Epidermal melanocyte (primary cell): ENCODE results near the gene PRDM13.
A peak's percentile ranks its signal among the peaks of the same experiment; 100 is the strongest.
"Not testable (repeated sequence)": the region's sequence is repeated elsewhere in the genome, so short reads cannot be mapped to it uniquely, and the experiment has no call there.

Source experiments
- DNase-seq: peaks from one replicate; pipeline ENCODE4 v3.0.0; 2011; ENCODE audit warnings: low spot score; ENCODE audit not compliant: insufficient read length

Gene PRDM13

GRCh38 chr6:99606656-99607415, at the start of gene PRDM13:
Gene PRDM13 (plus strand): TSS chr6:99606833. CDS start chr6:99607035, 202 bp downstream.
- DNase-seq: no peak

GRCh38 chr6:99559057-99559456, 47.6 kb upstream of the PRDM13 start:
- no peak for DNase-seq

- no peak for DNase-seq
Measured at GRCh38 chr6:99560668-99561067, 46.0 kb upstream of the PRDM13 start.

GRCh38 chr6:99563056-99563723, 43.4 kb upstream of the PRDM13 start:
- DNase-seq: no peak

- peak; percentile 90 for DNase-seq
Measured at GRCh38 chr6:99568103-99568933, 38.3 kb upstream of the PRDM13 start, which contains the start of gene CCNC. Gene CCNC (minus strand): TSS chr6:99568660. CDS start chr6:99568527, 133 bp downstream.

- no peak for DNase-seq
Measured at GRCh38 chr6:99573980-99574617, 32.5 kb upstream of the PRDM13 start.

DNA sequence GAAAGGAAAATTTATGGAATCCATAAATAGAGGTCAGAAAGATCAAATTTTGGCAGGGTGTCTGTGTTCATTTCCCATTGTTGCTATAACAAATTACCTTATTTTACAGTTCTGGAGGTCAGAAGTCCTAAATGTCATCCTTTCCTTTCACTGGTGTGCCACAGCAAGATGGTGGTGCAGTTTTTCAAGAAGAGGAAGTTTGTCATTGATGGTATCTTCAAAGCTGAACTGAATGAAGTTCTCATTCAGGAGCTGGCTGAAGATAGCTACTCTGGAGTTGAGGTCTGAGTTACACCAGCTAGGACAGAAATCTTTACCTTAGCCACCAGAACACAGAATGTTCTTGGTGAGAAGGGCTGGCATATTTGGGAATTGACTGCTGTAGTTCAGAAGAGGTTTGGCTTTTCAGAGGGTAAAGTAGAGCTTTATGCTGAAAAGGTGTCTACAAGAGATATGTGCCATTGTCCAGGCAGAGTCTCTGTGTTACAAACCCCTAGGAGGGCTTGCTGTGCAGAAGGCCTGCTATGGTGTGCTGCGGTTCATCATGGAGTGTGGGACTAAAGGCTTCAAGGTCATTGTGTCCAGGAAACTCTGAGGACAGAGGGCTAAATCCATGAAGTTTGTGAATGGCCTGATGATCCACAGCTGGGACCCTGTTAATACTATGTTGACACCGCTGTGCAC, 30.9 kb upstream of the PRDM13 start:
- no peak for DNase-seq

- no peak for DNase-seq
Measured at GRCh38 chr6:99579781-99580180, 26.9 kb upstream of the PRDM13 start.

DNA sequence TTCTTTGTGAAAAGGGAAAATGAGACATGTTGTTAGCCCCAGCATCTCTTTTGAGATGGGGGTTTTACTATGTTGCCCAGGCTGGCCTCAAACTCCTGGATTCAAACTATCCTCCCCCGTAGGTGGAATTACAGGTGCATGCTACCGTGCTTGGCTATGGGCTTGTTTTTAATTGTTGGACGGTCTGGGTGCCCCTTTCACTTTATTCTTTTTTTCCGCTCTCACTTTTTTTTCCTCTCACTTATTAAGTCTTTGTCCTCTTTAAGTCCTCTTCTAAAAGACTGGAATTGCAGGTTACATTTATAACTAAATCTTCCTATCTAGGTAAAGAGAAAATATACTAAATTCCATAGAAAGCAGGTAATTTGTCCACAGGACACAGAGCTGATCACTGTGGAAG, 18.8 kb upstream of the PRDM13 start:
- no peak for DNase-seq

GRCh38 chr6:99588618-99589289, 17.9 kb upstream of the PRDM13 start:
- DNase-seq: peak; percentile 31

- no peak for DNase-seq
Measured at GRCh38 chr6:99589290-99589672, 17.4 kb upstream of the PRDM13 start.

DNA sequence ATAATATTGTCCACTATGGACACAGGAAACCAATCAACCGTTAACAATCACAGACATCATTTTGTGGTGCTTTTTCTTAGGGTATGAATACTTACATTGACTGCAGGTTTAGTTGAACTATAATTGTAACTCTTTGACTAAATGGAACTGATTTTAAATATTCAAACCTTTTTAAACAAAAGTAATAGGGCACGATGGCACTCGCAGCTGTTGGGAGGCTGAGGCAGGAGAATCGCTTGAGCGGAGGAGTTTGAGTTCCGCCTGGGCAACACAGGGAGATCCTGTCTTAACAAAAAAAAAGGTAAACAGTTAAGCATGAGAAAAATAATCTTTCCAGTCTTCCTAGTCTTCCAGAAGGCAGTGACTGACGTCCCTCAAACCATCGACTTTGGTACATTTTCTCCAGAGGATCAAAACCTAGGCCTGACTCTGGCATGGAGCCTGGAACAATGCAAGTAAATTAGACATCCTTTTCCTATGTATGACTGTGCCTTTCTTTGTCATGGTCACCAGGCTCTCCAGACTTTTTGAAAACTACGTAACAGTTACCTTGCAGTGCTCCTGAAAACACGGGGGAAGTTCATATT, 16.6 kb upstream of the PRDM13 start:
- no peak for DNase-seq

- no peak for DNase-seq
Measured at GRCh38 chr6:99590728-99591672, 15.6 kb upstream of the PRDM13 start.

DNA sequence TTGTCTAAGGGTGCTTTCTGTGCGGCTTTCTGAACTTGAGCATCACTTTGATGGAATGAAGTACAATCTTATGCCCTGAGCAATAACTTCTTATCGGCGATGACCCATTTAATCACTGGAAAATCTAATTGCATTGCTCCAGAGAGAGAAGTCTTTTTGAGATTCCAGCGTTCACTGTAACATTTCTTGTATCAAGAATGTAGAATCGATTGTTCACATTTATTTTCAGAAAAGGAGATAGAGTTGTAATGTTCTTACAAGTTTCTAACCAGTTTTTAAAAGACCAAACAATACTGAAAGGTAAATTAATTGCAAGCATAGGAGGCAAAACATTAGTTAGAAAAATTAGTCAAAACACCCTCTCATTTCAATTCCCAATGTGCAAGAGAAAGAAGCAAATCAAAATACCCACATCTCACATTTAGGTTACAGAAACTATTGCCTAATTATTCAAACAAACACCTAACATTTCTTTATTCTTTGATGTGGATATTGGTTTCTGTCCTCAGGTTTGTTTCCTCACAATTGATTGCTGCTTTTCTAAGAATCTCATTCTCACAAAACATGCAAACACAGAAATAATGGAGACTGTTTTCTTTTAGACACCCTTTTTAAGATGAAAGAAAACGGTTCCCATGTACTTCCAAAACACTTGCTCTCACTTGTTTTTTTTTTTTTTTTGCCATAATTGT, 14.8 kb upstream of the PRDM13 start:
- no peak for DNase-seq

DNA sequence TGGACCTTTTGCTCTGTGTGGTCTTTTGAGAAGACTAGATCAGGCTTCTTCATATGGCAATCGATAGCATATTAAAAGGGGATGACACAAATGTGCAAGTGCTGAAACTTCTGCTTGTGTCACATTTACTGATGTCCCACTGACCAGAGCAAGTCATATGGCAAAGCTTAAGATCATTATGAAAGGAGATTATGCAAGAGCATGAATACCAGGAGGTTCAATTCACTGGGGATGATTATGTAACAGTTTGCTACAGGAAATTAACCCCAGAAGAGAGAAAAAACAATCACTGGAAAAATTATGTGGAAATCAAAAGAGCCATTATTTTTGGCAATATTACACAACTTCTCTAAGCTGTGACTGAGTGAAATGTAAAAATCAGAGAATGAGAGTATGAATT, 13.7 kb upstream of the PRDM13 start:
- no peak for DNase-seq

DNA sequence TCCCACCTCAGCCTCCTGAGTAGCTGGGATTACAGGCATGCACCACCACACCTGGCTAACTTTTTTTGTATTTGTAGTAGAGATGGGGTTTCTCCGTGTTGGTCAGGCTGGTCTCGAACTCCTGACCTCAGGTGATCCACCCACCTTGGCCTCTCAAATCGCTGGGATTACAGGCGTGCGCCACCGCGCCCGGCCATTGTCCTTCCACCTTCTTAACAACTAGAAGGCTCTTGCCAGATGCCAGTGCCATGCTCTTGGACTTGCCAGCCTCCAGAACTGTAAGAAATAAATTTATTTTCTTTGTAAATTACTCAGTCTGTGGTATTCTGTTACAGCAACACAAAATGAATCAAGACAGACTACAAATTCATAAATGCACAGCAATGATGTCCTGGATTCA, 11.9 kb upstream of the PRDM13 start:
- DNase-seq: not testable (repeated sequence)

GRCh38 chr6:99602520-99603420, 3.9 kb upstream of the PRDM13 start:
- DNase-seq: no peak
